NCI-H1105 treated with DMSO at 0.1 percent for 48 hours (cell line): ENCODE results near the gene FBXO8.

ENCODE experiments used
- DNase-seq: peaks from one replicate; lab custom pipeline; 2025; lab: John Stamatoyannopoulos, UW

FBXO8 gene

GRCh38 chr4:174245714-174246113, 37.8 kb downstream of the FBXO8 start:
- no peak for DNase-seq

DNA sequence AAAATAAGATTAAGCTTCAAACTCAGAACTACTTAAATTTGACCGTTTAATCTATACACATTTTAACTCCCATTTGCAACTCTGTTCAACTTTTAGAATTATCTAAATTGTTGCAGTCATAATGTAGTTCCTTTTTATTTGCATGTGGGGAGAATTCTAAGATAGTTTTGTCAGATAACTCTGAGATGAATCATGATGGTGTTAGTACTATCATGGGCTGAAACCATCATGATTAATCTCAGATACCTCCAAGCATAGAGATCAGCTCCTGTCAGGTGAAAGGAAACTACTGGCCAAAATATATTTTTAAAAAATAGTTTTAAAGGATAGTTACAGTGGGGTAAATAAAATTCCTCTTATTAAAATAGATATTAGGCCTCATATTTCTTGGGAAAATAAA, 39.0 kb downstream of the FBXO8 start:
- no peak for DNase-seq

DNA sequence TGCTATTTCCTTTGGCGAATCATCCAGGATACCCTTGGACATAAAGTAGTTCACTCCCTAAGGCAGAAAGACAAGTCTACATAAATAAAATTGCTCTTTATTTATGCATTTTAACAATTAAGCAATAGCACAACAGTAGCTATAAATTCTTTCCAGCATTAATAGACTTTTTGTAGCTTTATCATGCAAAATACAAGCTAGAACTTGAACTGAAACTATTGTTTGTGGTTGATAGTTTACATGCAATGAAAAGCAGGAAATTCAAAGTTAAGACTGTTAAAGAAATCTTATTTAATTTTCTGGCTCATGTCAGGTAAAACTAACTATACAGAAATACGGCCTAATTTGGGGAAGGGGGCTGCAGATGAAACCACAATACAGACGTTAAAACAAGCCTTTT, 42.3 kb downstream of the FBXO8 start:
- no peak for DNase-seq

- no peak for DNase-seq
Measured at GRCh38 chr4:174236359-174236758, 47.1 kb downstream of the FBXO8 start.

- no peak for DNase-seq
Measured at GRCh38 chr4:174230680-174231079, 52.8 kb downstream of the FBXO8 start.

DNA sequence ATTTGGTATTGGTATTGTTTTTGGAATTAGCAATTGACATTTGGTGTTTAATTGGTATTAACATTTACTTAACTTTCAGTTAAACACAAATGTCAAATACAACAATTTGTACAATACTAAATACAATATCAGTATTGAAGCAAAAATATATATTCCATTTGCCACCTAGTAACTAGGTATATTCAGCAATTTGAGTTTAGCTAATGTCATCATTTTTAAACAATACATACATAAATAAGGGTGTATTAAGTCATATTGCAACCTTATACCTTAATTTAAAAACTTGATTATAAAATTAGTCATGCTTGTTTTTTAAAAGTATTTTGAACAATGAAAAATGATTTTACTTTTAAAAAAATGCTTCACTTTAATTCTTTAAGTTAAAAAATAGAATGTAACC, 53.3 kb downstream of the FBXO8 start:
- no peak for DNase-seq

- no peak for DNase-seq
Measured at GRCh38 chr4:174228988-174229387, 54.5 kb downstream of the FBXO8 start.

GRCh38 chr4:174225349-174226049, 58.0 kb downstream of the FBXO8 start:
- DNase-seq: no peak

DNA sequence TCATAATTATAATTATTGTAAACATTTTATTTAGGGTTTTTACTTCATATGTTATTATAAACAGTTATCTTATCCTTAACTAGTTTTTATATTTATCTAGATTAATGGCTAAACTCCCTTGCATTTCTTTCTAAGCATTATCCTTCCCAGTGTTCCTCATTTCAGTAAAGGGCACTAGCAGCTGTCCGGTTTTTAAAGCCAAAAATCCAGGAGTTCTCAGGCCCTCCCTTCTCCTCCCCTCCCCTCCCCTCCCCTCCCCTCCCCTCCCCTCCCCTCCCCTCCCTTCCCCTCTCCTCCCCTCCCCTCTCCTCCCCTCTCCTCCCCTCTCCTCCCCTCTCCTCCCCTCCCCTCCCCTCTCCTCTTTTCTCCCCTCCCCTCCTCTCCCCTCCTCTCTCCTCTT, 58.9 kb downstream of the FBXO8 start:
- DNase-seq: no peak

- DNase-seq: peak; percentile 3
Measured at GRCh38 chr4:174222266-174222872, 61.1 kb downstream of the FBXO8 start.

DNA sequence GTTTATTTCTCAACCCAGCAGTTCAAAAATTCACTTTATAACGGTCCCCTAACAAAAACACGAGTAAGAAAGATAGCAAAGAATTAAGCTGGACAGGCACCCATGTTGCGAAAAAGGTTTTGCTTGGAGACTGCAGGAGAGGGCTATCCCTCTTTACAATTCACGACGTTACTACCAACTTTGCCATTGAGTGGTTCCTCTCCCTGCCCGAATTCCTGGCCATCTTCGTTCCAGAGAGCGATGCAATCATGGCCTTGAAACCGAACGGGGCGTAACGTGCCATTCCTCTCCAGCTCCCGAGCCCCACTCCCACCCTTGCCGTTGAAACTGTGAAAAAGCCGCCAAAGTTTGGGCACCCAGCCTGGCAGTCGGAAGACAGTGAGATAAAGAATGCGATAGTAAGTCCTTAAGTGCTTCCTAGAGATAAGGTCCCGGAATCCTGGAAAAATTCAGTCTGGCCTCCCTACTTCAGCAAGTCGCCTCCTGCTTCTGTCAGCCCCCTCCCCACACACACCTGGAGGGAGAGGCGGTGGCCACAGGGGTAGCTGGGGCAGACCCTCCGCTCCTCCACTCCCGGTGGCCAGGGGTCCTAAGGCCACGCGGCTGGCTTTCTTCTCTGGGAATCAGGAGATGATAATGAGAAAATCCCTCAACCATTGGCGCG, 65.2 kb downstream of the FBXO8 start:
- DNase-seq: no peak

DNA sequence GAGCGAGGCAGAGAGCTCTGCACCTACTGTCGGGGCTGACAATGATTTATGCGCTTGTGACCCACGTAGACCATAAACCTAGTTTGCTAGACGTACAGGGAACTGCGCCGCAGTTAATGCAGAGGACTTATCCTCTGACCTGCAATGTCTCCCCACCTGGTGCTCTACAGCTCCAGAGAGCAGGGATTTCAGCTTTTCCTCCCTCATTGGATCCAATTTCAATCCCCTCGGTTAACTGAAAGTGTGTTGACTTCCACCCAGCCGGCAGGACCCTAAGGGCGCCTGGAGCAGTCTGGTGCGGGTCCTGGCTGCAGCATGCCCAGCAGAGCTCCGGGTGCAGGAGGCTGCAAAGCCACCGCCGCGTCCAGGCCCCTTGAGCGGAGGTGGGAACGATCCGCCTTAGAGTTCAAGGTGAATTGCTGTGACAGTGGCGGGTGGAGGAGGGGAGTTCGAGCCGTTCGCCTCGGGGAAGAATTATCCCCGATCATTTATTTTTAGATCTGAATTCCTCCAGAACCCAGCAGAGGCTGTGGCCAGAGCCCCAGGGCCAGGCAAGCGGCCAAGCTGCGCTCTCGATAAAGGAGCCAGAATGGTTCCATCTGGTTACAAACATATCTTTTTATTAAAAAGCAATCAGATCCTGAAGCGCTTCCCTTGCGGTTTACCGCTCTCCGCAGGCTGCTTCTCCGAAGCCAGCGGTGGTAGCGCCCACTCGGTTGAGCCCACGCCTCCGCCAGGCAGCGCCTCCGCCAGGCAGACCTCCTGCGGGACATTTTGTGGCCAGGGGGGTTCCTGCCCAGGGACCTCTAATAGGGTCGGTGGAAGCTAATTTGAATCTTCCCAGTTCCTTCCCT, 66.0 kb downstream of the FBXO8 start:
- no peak for DNase-seq

DNA sequence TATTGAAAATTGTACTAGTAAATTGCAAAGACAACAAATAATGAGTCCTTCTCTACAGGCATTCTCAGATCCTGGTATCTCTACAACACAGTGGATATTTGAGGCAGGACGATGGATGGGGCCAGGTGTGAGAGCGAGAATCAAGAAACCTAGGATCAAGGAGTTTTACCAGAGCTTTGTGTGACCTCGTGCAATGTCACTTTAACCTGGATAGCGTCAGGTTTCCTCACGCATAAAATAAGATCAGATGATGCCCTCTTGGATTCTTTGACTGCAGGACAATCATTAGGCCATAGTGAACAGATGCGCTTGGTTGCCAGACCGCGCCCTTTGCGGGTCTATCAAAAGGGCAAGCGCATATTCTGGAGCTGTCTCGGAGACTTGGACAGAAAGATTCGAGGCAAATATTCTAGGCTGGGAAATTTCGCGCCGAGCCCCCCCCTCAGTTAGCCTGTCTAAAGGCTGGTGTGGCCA, 66.6 kb downstream of the FBXO8 start:
- no peak for DNase-seq

GRCh38 chr4:174215961-174216680, 67.3 kb downstream of the FBXO8 start:
- peak; percentile 7 for DNase-seq

GRCh38 chr4:174215057-174215456, 68.4 kb downstream of the FBXO8 start:
- no peak for DNase-seq

DNA sequence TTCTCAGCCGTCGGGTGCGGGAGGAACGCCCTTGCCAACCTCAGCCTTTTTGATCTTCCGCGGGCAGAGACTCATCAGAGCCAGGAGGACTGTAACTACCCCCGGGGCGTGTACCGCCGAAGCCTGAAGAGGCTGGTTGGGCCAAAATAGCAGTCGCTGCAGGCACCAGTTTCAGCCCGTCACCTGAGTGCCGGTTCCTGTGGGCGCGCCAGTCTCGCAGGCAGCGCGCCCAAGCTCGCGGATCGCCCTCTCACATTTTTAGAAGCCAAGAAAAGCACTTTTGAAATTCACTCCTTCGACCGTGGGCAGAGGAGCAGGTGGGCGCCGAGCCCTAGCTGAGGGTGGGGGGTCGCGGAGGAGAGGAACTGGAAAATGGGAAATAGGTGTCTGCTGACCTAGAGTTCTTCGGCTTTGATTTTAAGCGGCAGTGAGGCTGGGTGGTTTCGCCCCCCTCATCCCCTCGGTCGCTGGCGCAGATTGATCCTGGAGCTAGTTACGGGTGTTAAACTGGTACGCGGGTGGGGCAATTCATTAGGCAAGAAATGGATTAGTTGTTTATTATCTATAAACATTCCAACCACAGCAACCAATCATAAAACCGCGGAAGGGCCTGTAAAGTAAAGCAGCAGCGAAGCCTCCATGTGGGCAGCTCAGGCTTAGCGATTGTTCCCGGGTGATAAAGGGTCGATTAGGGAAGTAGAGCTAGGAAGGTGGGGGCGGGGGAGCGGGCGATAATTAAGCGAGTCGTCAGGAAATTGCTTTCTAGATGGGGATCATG, 69.2 kb downstream of the FBXO8 start:
- DNase-seq: no peak

DNA sequence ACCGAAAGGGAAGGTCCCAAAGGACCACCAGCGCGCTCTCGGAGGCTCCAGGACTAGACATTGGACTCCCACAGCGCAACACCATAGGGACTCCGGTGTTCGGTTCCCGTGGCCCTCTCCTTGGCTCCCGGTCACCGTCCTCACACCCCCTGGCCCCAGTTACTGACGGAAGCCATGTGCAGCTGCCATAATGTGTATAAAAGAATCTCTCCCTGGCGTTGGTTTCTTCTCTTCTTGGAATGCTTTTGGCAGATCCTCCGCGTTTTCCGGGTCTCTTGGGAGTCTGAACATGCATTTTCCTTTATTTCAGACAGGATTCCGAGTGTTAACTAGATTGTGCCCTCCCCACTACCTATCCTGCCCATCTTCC, 69.8 kb downstream of the FBXO8 start:
- DNase-seq: no peak

DNA sequence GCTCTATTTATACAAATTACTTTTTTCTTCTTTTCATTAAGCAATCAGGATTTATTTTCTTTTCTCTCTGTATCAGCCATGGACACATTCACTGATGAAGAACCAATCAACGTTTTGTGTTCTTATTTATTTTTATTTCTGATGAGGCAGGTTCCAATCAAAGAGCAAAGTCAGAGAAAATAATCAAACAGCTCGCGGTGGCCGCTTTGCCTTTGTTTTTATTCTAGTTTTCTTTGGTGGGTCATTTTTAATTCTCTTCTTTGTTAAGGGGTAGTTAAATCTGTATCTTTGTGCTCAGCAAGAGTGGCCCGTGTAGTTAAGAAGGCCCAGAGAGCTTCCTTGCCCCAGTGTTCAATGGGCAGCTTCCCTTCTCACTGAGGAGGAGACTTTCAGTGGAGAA, 71.4 kb downstream of the FBXO8 start:
- no peak for DNase-seq

- no peak for DNase-seq
Measured at GRCh38 chr4:174211622-174212044, 71.8 kb downstream of the FBXO8 start.

GRCh38 chr4:174210952-174211490, 72.4 kb downstream of the FBXO8 start:
- DNase-seq: no peak

DNA sequence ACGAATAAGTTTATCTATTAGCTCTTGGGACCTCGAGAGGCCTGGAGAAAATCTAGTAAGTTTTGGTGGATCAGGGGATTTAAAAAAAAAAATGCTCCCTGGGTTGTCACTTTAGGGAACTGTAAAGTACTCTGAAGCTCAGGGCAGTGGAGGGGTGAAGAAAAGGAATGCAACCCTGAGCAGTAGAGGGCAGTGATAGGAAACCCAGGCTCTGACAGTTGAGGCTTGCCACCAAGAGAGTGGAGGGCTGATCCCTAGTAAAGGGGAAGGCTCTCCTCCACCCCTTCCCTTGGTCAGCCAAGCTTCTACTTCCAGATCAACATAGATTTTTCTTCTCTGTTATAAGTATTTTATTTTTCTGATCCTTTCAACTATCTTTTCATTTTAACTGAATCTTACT, 73.1 kb downstream of the FBXO8 start:
- DNase-seq: no peak
